Measurements from ENCODE around the gene TUBB4A.

TUBB4A gene

DNA sequence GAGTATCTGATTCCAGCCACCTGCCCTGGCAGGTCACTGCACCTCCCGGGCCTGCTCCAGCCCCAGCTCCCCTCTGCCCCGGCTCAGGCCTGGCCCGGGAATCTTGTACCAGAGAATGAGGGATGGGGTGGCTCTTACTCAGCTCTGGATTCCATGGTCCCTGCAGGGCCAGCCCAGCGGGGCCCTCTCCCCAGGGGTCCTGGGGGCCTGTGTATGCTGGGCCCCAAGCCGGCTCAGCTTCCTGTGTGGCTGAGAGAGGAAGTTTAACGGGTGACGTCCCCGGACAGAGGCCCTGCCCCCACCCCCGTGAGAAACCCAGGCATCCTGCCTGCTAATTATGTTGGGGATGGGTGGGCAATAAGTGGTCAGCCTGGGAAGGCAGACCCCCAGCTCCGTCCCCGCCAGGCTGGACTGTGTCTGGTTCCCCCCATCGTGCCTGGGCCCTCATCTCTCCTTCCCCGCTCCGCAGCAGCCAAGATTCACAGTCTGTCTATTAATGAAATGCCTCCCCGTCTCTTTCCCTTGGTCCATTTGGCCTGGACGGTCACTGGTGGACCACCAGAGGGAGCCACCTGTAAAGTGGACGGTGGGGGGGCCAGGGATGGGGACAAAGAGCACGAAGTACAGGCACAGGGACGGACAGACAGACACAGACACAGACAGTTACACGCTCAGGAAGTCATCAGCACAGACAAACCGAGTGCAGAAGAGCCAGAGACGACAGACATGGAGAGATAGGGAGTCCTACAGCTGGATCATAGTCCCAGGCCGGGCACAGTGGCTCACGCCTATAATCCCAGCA is 20.4 kb downstream of the TUBB4A start, which contains the start of gene DENND1C:
Gene DENND1C, minus strand, starts transcription at position 247 of the 802 bp plus-strand sequence. Its CDS starts 92 bp downstream, at position 155.
- DNase-seq (ENCODE audit: low read depth): peak; percentile 32
- TF ChIP-seq, protein P1, sequence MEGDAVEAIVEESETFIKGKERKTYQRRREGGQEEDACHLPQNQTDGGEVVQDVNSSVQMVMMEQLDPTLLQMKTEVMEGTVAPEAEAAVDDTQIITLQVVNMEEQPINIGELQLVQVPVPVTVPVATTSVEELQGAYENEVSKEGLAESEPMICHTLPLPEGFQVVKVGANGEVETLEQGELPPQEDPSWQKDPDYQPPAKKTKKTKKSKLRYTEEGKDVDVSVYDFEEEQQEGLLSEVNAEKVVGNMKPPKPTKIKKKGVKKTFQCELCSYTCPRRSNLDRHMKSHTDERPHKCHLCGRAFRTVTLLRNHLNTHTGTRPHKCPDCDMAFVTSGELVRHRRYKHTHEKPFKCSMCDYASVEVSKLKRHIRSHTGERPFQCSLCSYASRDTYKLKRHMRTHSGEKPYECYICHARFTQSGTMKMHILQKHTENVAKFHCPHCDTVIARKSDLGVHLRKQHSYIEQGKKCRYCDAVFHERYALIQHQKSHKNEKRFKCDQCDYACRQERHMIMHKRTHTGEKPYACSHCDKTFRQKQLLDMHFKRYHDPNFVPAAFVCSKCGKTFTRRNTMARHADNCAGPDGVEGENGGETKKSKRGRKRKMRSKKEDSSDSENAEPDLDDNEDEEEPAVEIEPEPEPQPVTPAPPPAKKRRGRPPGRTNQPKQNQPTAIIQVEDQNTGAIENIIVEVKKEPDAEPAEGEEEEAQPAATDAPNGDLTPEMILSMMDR (conservative IDR thresholded peaks at IDR 0.05; ENCODE audit: low read depth, low read length): peak; percentile 77
- H3K4me3 ChIP-seq (ENCODE audit: low read depth, low read length): no peak within 1 kb of the TSS

DNA sequence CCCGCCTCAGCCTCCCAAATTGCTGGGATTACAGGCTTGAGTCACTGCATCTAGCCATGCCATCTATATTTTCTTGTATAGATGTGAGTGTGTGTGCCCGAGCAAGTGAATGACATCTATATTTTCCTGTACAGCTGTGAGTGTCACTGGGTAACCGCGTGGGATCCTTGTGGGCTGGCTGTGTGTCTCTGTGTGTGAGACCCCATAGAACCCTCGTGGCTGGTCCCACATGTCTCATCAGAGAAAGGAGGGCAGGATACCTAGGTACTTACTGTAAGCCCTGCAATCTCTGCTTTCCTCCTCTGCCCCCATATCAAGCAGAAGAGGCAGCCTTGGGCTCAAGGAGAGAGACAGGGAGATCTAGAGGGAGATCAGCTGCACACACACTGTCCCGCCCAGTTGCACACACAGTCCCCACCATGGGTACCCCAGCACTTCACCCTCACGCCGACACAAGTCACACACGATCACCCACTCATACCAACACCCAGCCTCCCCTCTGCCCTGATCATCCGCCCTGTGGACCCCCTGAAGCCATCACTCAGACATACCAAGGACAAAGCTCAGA is 21.2 kb downstream of the TUBB4A start:
- DNase-seq (ENCODE audit: low read depth): no peak
- no peak overlapping the region for H3K4me3 ChIP-seq (ENCODE audit: low read depth, low read length)
- TF ChIP-seq, protein P1 (conservative IDR thresholded peaks at IDR 0.05; ENCODE audit: low read depth, low read length): no peak

DNA sequence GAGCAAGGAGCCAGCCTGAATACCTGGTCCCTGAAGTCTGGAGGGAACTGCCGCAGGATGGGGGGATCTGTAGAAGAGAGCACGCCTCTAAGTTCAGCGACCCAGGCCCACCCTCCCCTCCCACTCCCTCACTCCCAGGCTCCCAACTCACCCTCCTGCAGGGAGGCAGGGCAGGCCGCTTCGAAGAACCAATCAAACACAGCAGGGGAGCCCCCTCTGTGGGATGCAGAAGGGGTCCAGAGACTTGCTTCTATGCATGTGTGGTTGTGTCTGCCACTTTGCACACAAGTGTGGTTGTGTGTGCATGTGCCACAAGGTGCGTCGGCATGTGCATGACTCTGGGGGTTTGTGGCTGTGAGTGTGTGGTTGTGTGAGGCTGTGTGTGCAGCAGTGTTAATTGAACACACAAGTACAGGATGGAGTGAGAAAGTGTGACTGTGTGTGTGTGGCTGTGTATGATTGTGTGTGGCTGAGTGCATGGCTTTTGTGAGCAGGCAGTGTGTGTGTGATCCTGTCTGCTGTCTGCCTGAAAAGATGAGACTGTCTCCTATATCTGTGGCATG is 22.2 kb downstream of the TUBB4A start:
- DNase-seq (ENCODE audit: low read depth): no peak
- TF ChIP-seq, protein P1 (conservative IDR thresholded peaks at IDR 0.05; ENCODE audit: low read depth, low read length): no peak
- no peak overlapping the region for H3K4me3 ChIP-seq (ENCODE audit: low read depth, low read length)

DNA sequence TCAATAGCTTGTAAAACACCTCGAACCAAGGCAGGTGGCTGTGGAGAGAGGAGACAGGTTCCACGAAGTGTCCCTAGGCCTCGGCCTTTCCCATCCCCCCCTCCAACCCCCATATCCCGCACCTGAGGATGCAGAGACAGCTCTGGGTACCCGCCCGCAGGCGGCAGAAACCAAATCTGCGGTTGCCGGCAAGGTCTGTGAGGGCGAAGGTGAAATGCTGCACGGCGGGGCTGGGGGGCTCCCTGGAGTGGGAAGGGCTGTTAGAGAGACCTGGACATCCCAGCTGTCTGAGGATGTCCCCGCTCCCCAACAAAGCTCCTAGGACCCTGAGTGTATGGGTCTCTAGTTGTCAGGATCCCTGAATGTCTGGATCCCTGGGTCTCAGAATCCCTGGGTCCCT is 23.3 kb downstream of the TUBB4A start:
- H3K4me3 ChIP-seq (ENCODE audit: low read depth, low read length): no peak overlapping the region
- TF ChIP-seq, protein P1 (conservative IDR thresholded peaks at IDR 0.05; ENCODE audit: low read depth, low read length): no peak
- no peak for DNase-seq (ENCODE audit: low read depth)

DNA sequence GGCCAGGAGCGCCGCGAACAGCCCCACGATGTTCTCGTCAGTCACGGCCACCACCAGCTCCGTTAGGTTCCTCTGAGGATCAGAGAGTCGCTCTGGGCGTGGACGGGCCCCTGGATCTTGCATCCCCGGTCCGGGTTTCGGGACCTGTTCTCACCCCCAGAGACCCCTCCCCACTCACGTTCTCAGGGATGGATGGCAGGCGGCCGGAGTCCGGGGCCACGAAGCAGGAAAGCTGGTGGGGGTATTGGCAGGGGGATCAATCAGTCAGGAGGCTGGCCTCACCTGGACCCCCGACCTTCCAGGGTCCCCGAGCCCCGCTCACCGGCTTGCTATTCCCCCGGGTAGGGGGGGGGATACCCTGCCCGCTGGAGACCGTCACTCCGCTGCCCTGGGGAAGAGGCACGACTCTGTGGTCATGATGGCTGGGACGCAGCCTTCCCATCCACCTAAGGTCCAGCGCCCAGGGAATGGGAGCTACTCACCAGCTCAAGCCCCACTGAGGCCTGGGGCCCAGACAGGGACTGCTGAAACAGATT is 25.1 kb downstream of the TUBB4A start:
- TF ChIP-seq, protein P1 (conservative IDR thresholded peaks at IDR 0.05; ENCODE audit: low read depth, low read length): no peak
- DNase-seq (ENCODE audit: low read depth): no peak
- peak overlapping the region; percentile 32 for H3K4me3 ChIP-seq (ENCODE audit: low read depth, low read length)

DNA sequence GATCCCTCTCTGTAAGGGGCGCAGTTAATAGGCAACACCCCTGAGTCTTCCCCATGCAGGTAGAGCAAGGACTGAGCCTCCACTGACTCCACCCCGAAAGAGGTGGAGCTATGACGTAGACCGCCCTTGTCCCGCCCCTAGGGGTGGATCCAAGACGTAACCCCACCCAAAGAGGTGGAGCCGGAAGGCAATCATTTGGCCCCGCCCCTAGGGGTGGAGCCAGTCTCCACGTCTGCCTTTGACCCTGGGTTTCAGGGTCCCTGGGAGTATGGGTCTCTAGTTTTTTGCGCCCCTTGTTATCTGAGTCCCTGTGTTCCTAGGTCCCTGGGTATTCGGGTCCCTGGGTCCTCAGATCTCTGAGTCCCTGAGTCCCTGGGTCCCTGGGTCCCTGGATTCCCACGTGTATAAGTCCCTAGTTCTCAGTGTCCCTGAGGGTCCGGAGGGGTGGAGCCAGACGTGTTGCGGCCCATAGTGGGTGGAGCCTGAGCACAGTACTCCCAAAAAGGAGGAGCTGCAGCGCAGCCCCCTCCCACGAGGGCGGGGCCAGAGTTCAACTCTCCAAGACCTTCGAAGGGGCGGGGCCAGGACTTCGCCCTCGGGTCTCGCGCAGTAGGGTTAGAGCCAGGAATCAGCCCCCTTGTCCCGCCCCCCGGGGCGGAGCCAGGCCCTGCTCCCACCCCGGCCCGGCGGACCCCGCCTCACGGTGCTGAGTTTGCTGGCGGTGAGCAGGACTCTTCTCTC is 25.8 kb downstream of the TUBB4A start:
- H3K4me3 ChIP-seq (ENCODE audit: low read depth, low read length): peak overlapping the region; percentile 32
- peak; percentile 60 for DNase-seq (ENCODE audit: low read depth)
- TF ChIP-seq, protein P1 (conservative IDR thresholded peaks at IDR 0.05; ENCODE audit: low read depth, low read length): no peak

All from choroid plexus epithelial cell (primary cell).